C4-2B (cell line): ENCODE data around the gene PHAF1.
A peak's percentile ranks its signal among the peaks of the same experiment; 100 is the strongest.

Experiments
- H3K27ac ChIP-seq: fragments of 450-650 bp; 2 replicates; pipeline ENCODE4 v1.5.1; 2017
- ZFX ChIP-seq: fragments of 450-650 bp; IDR thresholded peaks from 2 replicates; pipeline ENCODE4 v1.6.1; 2017
- TF ChIP-seq, protein P1 (sequence below): fragments of 450-650 bp; conservative IDR thresholded peaks from 2 replicates; pipeline ENCODE4 v1.5.1; 2017; ENCODE audit warnings: mild to moderate bottlenecking

PHAF1 gene

GRCh38 chr16:67165121-67166078, 55.7 kb downstream of the PHAF1 start:
- H3K27ac ChIP-seq, result peak overlapping the region; percentile 62
- no peak for TF ChIP-seq ZFX
- TF ChIP-seq, protein P1, sequence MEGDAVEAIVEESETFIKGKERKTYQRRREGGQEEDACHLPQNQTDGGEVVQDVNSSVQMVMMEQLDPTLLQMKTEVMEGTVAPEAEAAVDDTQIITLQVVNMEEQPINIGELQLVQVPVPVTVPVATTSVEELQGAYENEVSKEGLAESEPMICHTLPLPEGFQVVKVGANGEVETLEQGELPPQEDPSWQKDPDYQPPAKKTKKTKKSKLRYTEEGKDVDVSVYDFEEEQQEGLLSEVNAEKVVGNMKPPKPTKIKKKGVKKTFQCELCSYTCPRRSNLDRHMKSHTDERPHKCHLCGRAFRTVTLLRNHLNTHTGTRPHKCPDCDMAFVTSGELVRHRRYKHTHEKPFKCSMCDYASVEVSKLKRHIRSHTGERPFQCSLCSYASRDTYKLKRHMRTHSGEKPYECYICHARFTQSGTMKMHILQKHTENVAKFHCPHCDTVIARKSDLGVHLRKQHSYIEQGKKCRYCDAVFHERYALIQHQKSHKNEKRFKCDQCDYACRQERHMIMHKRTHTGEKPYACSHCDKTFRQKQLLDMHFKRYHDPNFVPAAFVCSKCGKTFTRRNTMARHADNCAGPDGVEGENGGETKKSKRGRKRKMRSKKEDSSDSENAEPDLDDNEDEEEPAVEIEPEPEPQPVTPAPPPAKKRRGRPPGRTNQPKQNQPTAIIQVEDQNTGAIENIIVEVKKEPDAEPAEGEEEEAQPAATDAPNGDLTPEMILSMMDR, result no peak

- TF ChIP-seq, protein P1, result no peak
- TF ChIP-seq ZFX, result no peak
- H3K27ac ChIP-seq, result no peak overlapping the region
These were observed 56.4 kb downstream of the PHAF1 start for GRCh38 chr16:67166110-67166547.

DNA sequence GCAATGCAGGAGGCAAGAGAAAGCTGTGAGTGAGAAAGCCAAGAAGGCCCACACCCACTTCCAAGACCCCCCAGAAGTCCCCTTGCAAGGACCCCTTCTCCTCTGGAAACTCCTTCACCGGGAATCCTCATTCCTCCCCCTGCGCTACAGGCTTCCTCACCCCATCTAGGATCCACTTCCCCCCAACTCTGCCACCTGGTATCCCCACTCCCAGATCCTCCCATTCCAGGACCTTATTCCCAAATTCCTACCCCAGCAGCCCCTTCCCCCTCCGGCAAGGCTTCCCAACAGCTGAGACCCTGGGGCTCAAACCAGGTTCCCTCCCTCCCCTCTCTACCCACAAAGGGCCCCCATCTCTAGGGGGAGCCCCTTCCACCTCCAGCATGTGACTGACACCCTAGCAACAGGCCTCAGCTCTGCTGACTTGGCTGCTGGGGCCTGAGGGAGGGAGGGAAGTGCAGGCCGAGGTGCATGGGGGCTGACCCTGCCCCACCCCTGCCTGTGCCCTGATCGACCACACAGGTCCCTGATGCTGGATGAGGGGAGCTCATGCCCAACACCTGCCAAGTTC, 56.9 kb downstream of the PHAF1 start:
- no peak overlapping the region for H3K27ac ChIP-seq
- TF ChIP-seq ZFX, result no peak
- TF ChIP-seq, protein P1, result no peak

DNA sequence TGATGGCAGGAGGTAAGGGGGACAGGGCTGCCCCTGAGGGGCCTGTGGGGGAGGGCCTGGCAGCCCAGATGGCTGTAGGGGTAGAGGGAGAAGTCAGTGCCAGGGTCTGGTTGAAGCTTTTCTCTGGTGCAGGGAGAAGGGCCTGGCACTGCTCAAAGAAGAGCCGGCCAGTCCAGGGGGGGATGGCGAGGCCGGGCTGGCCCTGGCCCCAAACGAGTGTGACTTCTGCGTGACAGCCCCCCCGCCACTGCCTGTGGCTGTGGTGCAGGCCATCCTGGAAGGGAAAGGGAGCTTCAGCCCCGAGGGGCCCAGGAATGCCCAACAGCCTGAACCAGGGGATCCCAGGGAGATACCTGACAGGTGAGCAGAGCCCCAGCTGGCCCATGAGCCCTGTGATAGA, 57.8 kb downstream of the PHAF1 start:
- TF ChIP-seq ZFX, result no peak
- TF ChIP-seq, protein P1, result no peak
- H3K27ac ChIP-seq, result no peak overlapping the region

GRCh38 chr16:67169011-67169451, 59.3 kb downstream of the PHAF1 start:
- no peak overlapping the region for H3K27ac ChIP-seq

DNA sequence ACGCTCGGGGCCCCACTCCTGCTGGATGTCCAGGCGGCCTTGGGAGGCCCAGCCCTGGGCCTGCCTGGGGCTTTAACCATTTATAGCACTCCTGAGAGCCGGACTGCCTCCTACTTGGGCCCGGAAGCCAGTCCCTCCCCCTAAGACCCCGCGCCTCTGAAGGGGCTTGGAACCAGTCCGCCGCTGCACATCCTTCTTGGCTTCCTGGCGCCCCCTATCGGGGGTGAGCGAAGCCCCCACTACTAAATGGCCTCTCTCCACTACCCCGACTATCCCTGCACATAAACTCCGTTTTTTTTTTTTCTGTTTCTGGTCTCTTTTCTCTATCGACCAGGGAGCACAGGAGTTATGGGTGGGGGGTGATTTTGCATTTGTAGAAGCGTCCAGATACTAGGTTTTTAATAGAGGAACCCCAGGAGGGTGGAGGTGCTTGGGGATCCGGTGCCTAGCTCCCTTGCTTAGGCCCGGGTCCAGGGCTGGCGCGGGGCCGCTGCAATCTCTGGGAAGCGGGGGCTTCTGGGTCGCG, 60.0 kb downstream of the PHAF1 start:
- TF ChIP-seq, protein P1, result no peak; the same call in 1 of the 2 replicates
- H3K27ac ChIP-seq, result no peak overlapping the region

More at GRCh38 chr16:67169011-67169451, 59.3 kb downstream of the PHAF1 start:
- TF ChIP-seq, protein P1, result no peak
